GM19043 (cell line): ENCODE results near the gene ANKRD13D.

ENCODE experiments used
- ATAC-seq: cut with Tn5 transposase; IDR thresholded peaks from one replicate; pipeline ENCODE4 v1.9.1; 2021; ENCODE audit warnings: low read depth; ENCODE audit not compliant: unreplicated experiment

ANKRD13D gene

GRCh38 chr11:67302571-67303131, 13.5 kb downstream of the ANKRD13D start:
- ATAC-seq: no peak

DNA sequence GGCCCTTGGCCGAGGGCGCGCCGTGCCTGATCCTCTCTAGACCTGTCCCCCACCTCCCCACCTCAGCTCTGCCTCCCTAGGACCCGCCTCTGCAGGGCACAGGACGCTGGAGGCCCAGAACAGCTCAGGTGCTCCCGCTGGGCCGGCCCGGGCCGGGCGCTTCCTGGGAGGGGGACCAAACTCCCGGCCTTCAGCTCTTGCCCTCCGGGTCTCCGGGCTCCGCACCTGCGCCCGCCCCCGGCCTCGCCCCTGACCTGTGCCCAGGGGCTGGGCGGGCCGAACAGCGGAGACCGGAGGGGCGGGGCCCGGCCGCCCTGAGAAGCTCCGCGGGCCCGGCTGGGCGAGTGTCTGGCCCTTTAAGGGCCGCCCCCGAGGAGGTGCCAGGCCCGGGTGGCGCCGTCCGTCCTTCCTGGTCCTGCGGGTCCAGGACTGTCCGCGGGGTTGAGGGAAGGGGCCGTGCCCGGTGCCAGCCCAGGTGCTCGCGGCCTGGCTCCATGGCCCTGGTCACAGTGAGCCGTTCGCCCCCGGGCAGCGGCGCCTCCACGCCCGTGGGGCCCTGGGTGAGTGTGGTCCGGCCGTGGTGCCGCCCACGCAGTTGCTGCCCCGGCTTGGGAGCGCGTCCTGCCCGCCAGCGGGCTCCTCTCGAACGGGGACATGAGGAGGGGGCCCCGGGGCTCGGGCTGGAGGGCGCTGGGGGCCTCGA, 14.2 kb downstream of the ANKRD13D start, which contains the start of gene SSH3:
TSS of gene SSH3 (plus strand) at position 399 of the 703 bp plus-strand sequence. CDS start at position 495, 96 bp downstream.
- ATAC-seq: no peak

GRCh38 chr11:67303835-67304411, 14.8 kb downstream of the ANKRD13D start:
- ATAC-seq: no peak

GRCh38 chr11:67304511-67305113, 15.5 kb downstream of the ANKRD13D start:
- ATAC-seq: no peak

DNA sequence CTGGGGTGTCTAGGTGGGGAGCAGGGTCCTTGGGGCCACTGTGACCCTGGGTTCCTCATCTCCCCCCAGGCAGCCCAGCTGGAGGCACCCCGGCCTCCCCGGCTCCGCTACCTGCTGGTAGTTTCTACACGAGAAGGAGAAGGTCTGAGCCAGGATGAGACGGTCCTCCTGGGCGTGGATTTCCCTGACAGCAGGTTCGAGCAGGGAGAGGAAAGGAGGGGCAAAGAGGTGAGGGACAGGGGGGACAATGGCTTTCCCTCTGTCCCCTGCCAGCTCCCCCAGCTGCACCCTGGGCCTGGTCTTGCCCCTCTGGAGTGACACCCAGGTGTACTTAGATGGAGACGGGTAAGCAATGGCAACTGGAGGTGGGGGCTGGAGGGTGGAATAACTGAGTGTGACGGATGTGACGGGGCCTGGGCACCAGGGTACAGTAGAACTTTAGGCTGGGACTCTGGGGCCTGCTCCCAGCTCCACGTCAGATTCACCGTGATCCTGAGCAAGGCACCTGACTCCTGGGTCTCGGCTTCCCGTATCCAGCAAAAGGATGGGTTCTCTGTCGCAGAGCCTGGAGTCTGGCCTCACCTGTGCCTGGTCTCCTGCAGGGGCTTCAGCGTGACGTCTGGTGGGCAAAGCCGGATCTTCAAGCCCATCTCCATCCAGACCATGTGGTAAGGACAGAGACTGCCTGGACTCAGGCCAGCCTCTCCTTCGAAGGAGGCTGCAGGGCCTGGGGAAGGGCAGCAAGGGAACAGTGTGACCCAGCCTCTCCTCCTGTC, 17.9 kb downstream of the ANKRD13D start:
- ATAC-seq: no peak

DNA sequence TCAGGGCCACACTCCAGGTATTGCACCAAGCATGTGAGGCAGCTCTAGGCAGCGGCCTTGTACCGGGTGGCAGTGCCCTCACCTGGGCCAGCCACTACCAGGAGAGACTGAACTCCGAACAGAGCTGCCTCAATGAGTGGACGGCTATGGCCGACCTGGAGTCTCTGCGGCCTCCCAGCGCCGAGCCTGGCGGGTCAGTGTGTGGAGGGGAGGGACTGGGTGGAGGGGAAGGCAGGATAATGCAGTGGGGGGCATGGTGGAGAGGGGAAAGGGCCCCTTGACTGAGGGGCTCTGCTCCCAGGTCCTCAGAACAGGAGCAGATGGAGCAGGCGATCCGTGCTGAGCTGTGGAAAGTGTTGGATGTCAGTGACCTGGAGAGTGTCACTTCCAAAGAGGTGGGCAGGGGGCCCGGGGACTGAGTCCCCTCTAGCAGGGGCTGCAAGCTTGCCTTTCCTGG, 18.5 kb downstream of the ANKRD13D start:
- ATAC-seq: no peak

- no peak for ATAC-seq
These were observed 19.1 kb downstream of the ANKRD13D start for GRCh38 chr11:67308031-67308866.

DNA sequence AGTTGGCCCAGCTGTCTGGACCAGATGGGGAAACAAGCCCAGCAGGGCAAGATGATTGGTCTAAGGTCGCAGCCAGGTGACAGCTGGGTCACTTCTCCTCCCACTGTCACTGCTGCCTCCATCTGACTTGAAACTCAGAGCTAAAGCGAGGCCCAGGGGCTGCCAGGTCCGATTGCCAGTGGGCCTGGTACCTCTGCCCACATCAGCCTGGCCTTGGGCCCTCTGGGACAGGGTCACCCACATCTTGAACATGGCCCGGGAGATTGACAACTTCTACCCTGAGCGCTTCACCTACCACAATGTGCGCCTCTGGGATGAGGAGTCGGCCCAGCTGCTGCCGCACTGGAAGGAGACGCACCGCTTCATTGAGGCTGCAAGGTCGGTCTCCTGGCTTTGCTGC, 20.1 kb downstream of the ANKRD13D start:
- ATAC-seq: no peak

GRCh38 chr11:67309661-67310061, 20.6 kb downstream of the ANKRD13D start:
- ATAC-seq: no peak

- ATAC-seq: no peak
These were observed 21.3 kb downstream of the ANKRD13D start for GRCh38 chr11:67310246-67311050.

GRCh38 chr11:67311051-67311555, 22.0 kb downstream of the ANKRD13D start:
- no peak for ATAC-seq

DNA sequence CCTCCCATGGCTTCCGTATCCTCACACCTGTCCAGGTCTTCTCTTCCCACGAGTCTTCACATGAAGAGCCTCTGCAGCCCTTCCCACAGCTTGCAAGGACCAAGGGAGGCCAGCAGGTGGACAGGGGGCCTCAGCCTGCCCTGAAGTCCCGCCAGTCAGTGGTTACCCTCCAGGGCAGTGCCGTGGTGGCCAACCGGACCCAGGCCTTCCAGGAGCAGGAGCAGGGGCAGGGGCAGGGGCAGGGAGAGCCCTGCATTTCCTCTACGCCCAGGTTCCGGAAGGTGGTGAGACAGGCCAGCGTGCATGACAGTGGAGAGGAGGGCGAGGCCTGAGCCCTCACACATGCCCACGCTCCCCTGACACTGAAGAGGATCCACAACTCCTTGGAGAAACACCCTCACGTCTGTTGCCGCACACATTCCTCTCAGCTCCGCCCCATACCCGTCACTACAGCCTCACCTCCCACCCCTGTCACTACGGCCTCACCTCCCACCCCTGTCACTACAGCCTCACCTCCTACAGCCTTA, 22.5 kb downstream of the ANKRD13D start:
- ATAC-seq: no peak

- ATAC-seq: no peak
These were observed 23.3 kb downstream of the ANKRD13D start for GRCh38 chr11:67312187-67313021.

GRCh38 chr11:67313125-67313890, 24.2 kb downstream of the ANKRD13D start:
- ATAC-seq: no peak

GRCh38 chr11:67314218-67314617, 25.1 kb downstream of the ANKRD13D start:
- no peak for ATAC-seq

GRCh38 chr11:67315325-67315909, 26.3 kb downstream of the ANKRD13D start:
- no peak for ATAC-seq

DNA sequence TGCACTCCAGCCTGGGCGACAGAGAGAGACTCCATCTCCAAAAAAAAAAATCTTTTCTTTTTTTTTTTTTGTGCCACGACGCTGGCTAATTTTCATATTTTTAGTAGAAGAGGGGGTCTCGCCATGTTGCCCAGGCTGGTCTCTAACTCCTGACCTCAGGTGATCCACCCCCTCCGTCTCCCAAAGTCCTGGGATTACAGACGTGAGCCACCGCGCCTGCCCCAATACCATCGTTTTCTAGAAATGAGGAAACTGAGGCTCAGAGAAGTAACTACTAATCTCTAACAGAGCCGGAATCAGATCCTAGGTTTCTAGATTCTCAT, 27.7 kb downstream of the ANKRD13D start:
- no peak for ATAC-seq
